Loucy (cell line): Measurements from ENCODE around the gene COX17.
"Not testable (repeated sequence)": the region's sequence is repeated elsewhere in the genome, so short reads cannot be mapped to it uniquely, and the experiment has no call there.

Experiments used
- H2AFZ ChIP-seq: fragments of 200-600 bp; sonication (generic); 2 replicates; pipeline ENCODE4 v1.6.0; 2016; ENCODE audit warnings: antibody characterized with exemption, mild to moderate bottlenecking, low read length, moderate library complexity
- H3F3A ChIP-seq: fragments of 200-600 bp; 2 replicates; pipeline ENCODE4 v1.6.0; 2016; ENCODE audit warnings: antibody characterized with exemption, low read depth, mild to moderate bottlenecking
- H3K27me3 ChIP-seq: fragments of 200-600 bp; sonication (generic); 2 replicates; pipeline ENCODE4 v1.6.1; 2014; ENCODE audit warnings: low read length, mild to moderate bottlenecking; ENCODE audit not compliant: insufficient read depth, poor library complexity, severe bottlenecking
- H3K36me3 ChIP-seq: fragments of 200-600 bp; sonication (generic); 2 replicates; pipeline ENCODE4 v1.6.1; 2016; ENCODE audit warnings: low read length; ENCODE audit not compliant: insufficient read depth
- H3K4me1 ChIP-seq: fragments of 200-600 bp; sonication (generic); 2 replicates; pipeline ENCODE4 v1.5.1; 2014; ENCODE audit warnings: low read length, mild to moderate bottlenecking; ENCODE audit not compliant: insufficient read depth, poor library complexity, severe bottlenecking
- H3K4me2 ChIP-seq: fragments of 200-600 bp; sonication (generic); 2 replicates; pipeline ENCODE4 v1.6.0; 2014; ENCODE audit warnings: antibody characterized with exemption, low read length, low read depth, mild to moderate bottlenecking; ENCODE audit not compliant: poor library complexity, severe bottlenecking
- H3K4me3 ChIP-seq: fragments of 200-600 bp; sonication (generic); 2 replicates; pipeline ENCODE4 v1.5.1; 2014; ENCODE audit warnings: low read length, mild to moderate bottlenecking, mixed read lengths; ENCODE audit not compliant: poor library complexity, severe bottlenecking
- H3K79me2 ChIP-seq: fragments of 200-600 bp; sonication (generic); 2 replicates; pipeline ENCODE4 v1.6.1; 2014; ENCODE audit warnings: low read length; ENCODE audit not compliant: insufficient read depth
- H3K9ac ChIP-seq: fragments of 200-600 bp; sonication (generic); 2 replicates; pipeline ENCODE4 v1.6.0; 2014; ENCODE audit warnings: mild to moderate bottlenecking, low read depth, low read length, moderate library complexity; ENCODE audit not compliant: poor library complexity, severe bottlenecking
- H3K9me2 ChIP-seq: fragments of 200-600 bp; sonication (generic); replicated peaks from 2 replicates; pipeline ENCODE4 v1.6.1; 2016; ENCODE audit warnings: low read depth, low read length, mixed read lengths
- H3K9me3 ChIP-seq: fragments of 200-600 bp; sonication (generic); 2 replicates; pipeline ENCODE4 v1.6.1; 2014; ENCODE audit warnings: mild to moderate bottlenecking, antibody characterized with exemption, low read length, low read depth; ENCODE audit not compliant: insufficient read depth
- H4K20me1 ChIP-seq: fragments of 200-600 bp; sonication (generic); 2 replicates; pipeline ENCODE4 v1.6.0; 2014; ENCODE audit warnings: antibody characterized with exemption, low read length, mild to moderate bottlenecking; ENCODE audit not compliant: insufficient read depth, poor library complexity, severe bottlenecking
- CTCF ChIP-seq: fragments of 200-600 bp; sonication (generic); conservative IDR thresholded peaks from 2 replicates; pipeline ENCODE4 v1.5.1; 2014; ENCODE audit warnings: mild to moderate bottlenecking, antibody characterized with exemption, low read length
- EZH2phosphoT487 ChIP-seq: fragments of 200-600 bp; IDR thresholded peaks from 2 replicates; pipeline ENCODE4 v1.6.1; 2018; ENCODE audit warnings: antibody characterized with exemption, mild to moderate bottlenecking, moderate library complexity, borderline replicate concordance

The COX17 gene

DNA sequence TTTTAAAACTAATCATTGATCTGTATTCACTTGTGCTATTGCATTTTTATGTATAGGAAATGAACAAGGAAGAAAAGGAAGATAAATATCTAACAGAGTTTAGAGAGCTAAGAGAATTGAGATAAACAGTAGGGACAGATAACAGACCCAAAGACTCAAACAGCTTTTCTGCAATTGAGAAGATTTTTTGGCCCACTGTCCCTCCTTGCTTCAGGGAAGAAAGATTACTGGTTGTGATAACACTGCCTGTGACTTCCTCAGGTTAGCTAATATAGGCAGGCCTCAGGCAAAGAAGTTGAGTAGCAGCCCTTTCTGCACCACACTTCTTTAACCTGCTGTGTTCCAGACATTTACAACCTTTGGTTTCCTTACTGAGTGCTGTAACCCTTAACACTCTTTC lies 2.7 kb upstream of the COX17 start:
- Histone ChIP-seq H2AFZ (0 out of 2 replicates have a peak overlapping the region, but pooled peaks have one; percentile 60), H3K27me3 (peaks cover 1% of the 10 kb centered on the region)
- TF ChIP-seq EZH2phosphoT487 = no peak
- TF ChIP-seq CTCF = no peak

GRCh38 chr3:119678209-119678608 lies 1.0 kb upstream of the COX17 start:
- not testable (repeated sequence) for H3K9me2 ChIP-seq, H3F3A ChIP-seq, H3K9me3 ChIP-seq, H2AFZ ChIP-seq, H3K27me3 ChIP-seq, H3K9ac ChIP-seq, H3K4me3 ChIP-seq, H4K20me1 ChIP-seq, H3K4me2 ChIP-seq, H3K36me3 ChIP-seq
- peaks cover 31% of the 10 kb centered on the region for H3K79me2 ChIP-seq
- peaks cover 28% of the 10 kb centered on the region for H3K4me1 ChIP-seq

More for the DNA sequence above, 2.7 kb upstream of the COX17 start:
- peaks cover 19% of the 10 kb centered on the region for H3K79me2 ChIP-seq
- no peaks in the 10 kb centered on the region for H3K9me2 ChIP-seq
- H3K4me2 ChIP-seq = no peak overlapping the region
- H3K4me3 ChIP-seq = no peak overlapping the region
- no peak overlapping the region for H3K9ac ChIP-seq
- no peaks in the 10 kb centered on the region for H3F3A ChIP-seq
- H4K20me1 ChIP-seq = peaks cover 8% of the 10 kb centered on the region
- H3K36me3 ChIP-seq = no peaks in the 10 kb centered on the region
- H3K4me1 ChIP-seq = peaks cover 21% of the 10 kb centered on the region
- no peaks in the 10 kb centered on the region for H3K9me3 ChIP-seq

- TF ChIP-seq EZH2phosphoT487 (no peak), CTCF (no peak)
- no peaks in the 10 kb centered on the region for H3F3A ChIP-seq
- no peaks in the 10 kb centered on the region for H3K9me3 ChIP-seq
- H3K9me2 ChIP-seq = no peaks in the 10 kb centered on the region
- peaks cover 34% of the 10 kb centered on the region for H3K4me1 ChIP-seq
- H3K4me3 ChIP-seq = peak overlapping the region; percentile 91
- peak overlapping the region; percentile 79 for H3K4me2 ChIP-seq
- H2AFZ ChIP-seq = peak overlapping the region; percentile 85
- H4K20me1 ChIP-seq = peaks cover 8% of the 10 kb centered on the region
- H3K79me2 ChIP-seq = peaks cover 37% of the 10 kb centered on the region
- H3K9ac ChIP-seq = peak overlapping the region; percentile 86
- H3K36me3 ChIP-seq = peaks cover 12% of the 10 kb centered on the region; the same call in 1 of the 2 replicates
- no peaks in the 10 kb centered on the region for H3K27me3 ChIP-seq
These were observed 382 bp upstream of the COX17 start for GRCh38 chr3:119677641-119677934.

DNA sequence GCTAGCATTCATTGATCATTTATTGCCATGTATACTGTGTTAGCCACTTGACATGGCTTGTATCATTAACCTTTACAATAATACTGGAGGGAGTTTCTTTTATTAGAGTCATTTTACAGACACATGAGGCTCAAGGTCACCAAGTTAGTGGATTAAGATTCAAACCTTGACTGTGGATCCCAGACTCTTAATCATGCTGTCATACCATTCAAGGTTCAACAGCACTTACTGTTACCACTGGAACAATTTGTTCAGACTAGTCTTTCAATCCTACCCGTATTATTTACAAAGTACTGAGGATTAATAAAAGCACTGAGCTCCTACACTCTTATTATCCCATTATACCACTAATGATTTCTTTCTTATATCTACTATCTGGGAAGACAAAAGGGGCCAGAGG lies 1.2 kb downstream of the COX17 start:
- Histone ChIP-seq H2AFZ (no peak overlapping the region), H3K4me2 (peak overlapping the region; percentile 86), H3K79me2 (peaks cover 40% of the 10 kb centered on the region), H3K4me1 (peaks cover 41% of the 10 kb centered on the region), H3K4me3 (peak overlapping the region; percentile 91), H3K27me3 (no peaks in the 10 kb centered on the region), H3K9ac (peak overlapping the region; percentile 86), H3K36me3 (peaks cover 20% of the 10 kb centered on the region), H3K9me3 (no peaks in the 10 kb centered on the region), H4K20me1 (peaks cover 8% of the 10 kb centered on the region), H3K9me2 (no peaks in the 10 kb centered on the region), H3F3A (no peaks in the 10 kb centered on the region)
- TF ChIP-seq EZH2phosphoT487 = no peak
- TF ChIP-seq CTCF = no peak
